Measurements from ENCODE around the gene GDPGP1. TPM values are rescaled to one million over a fixed set of nuclear protein-coding genes. Genes with fewer than 3 reads are reported as not detected.
"Not testable (repeated sequence)": the region's sequence is repeated elsewhere in the genome, so short reads cannot be mapped to it uniquely, and the experiment has no call there.

The GDPGP1 gene
- total and polyA plus RNA-seq, 5 donors, result 6.5 to 20.5 (median 15.2) TPM

DNA sequence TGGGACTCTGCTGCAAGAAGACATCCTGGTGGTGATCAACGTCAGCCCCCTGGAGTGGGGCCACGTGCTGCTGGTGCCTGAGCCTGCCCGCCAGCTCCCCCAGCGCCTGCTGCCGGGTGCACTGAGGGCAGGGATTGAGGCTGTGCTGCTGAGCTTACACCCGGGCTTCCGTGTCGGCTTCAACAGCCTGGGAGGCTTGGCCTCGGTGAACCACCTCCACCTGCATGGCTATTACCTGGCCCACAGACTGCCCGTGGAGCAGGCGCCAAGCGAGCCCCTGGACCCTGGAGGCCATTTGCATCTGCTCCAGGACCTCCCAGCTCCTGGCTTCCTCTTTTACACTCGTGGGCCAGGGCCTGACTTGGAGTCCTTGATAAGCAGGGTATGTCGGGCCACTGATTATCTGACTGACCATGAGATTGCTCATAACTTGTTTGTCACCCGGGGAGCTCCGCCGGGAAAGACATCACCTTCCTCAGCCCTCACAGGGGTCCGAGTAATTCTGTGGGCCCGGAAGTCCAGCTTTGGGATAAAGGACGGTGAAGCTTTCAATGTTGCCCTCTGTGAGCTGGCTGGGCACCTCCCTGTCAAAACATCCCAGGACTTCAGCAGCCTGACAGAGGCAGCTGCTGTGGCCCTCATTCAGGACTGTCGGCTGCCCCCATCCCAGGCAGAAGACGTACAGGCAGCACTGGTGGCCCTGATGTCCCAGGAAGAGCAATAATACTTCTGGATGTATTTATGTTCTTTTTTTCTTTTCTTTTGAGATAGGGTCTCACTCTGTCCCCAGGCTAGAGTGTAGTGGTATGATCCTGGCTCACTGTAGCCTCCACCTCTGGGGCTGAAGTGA lies 7.6 kb downstream of the GDPGP1 start:
- DNase-seq, result peak in 2 of 3 donors; percentile 64 to 73
- Histone ChIP-seq H3K27me3 (ENCODE audit: control insufficient read depth, insufficient read depth) (no peaks in the 10 kb centered on the region), H3K4me1 (ENCODE audit: control insufficient read depth, insufficient read depth, low read length) (no peaks in the 10 kb centered on the region), H3K9me3 (ENCODE audit: control insufficient read depth, low read length) (no peaks in the 10 kb centered on the region), H3K27ac (ENCODE audit: low read length) (peak overlapping the region; percentile 43), H3K4me3 (ENCODE audit: low read length) (no peak overlapping the region)
- intact Hi-C loops (cut with DNase I), result no loop called here
- WGBS, result 57% methylated on average over 22 of the region's 22 CpGs
- peak; percentile 53 to 63 for ATAC-seq

GRCh38 chr15:90243943-90244639 lies 10.1 kb downstream of the GDPGP1 start:
- no peak for ATAC-seq

GRCh38 chr15:90248789-90249202 lies 14.8 kb downstream of the GDPGP1 start:
- ATAC-seq (peak; percentile 65 to 81), DNase-seq (peak in 1 of 3 donors; percentile 59)
- intact Hi-C loops (cut with DNase I), result no loop called here
- WGBS, result 53% methylated on average over 6 of the region's 6 CpGs
- Histone ChIP-seq H3K4me3 (ENCODE audit: low read length) (peak overlapping the region; percentile 55), H3K9me3 (ENCODE audit: control insufficient read depth, low read length) (no peaks in the 10 kb centered on the region), H3K4me1 (ENCODE audit: control insufficient read depth, insufficient read depth, low read length) (no peaks in the 10 kb centered on the region), H3K27ac (ENCODE audit: low read length) (peak overlapping the region; percentile 46), H3K27me3 (ENCODE audit: control insufficient read depth, insufficient read depth) (no peaks in the 10 kb centered on the region)

More at GRCh38 chr15:90243943-90244639, 10.1 kb downstream of the GDPGP1 start:
- Histone ChIP-seq H3K9me3 (ENCODE audit: control insufficient read depth, low read length) (no peaks in the 10 kb centered on the region), H3K27me3 (ENCODE audit: control insufficient read depth, insufficient read depth) (no peaks in the 10 kb centered on the region), H3K27ac (ENCODE audit: low read length) (no peak overlapping the region), H3K4me3 (ENCODE audit: low read length) (no peak overlapping the region), H3K4me1 (ENCODE audit: control insufficient read depth, insufficient read depth, low read length) (no peaks in the 10 kb centered on the region)
- intact Hi-C loops (cut with DNase I), result no loop called here
- WGBS, result 87% methylated on average over 10 of the region's 10 CpGs
- no peak for DNase-seq

- ATAC-seq, result peak; percentile 94 to 97
- intact Hi-C loops (cut with DNase I), result no loop called here
These were observed 15.3 kb downstream of the GDPGP1 start, which contains the start of gene TTLL13 for GRCh38 chr15:90249203-90249863. Gene TTLL13, plus strand, starts transcription at chr15:90249556. Its CDS starts 1,075 bp downstream, at chr15:90250631.

GRCh38 chr15:90257776-90258175 lies 23.8 kb downstream of the GDPGP1 start:
- DNase-seq, result no peak
- intact Hi-C loops (cut with DNase I), result no loop called here
- Histone ChIP-seq H3K4me3 (ENCODE audit: low read length) (no peak overlapping the region), H3K27ac (ENCODE audit: low read length) (no peak overlapping the region), H3K4me1 (ENCODE audit: control insufficient read depth, insufficient read depth, low read length) (no peaks in the 10 kb centered on the region), H3K27me3 (ENCODE audit: control insufficient read depth, insufficient read depth) (no peaks in the 10 kb centered on the region), H3K9me3 (ENCODE audit: control insufficient read depth, low read length) (no peaks in the 10 kb centered on the region)
- ATAC-seq, result no peak
- WGBS, result 82% methylated on average over 7 of the region's 7 CpGs

More at GRCh38 chr15:90249203-90249863, 15.3 kb downstream of the GDPGP1 start, which contains the start of gene TTLL13:
- DNase-seq, result peak; percentile 97 to 99 (median 99)
- Histone ChIP-seq H3K27me3 (ENCODE audit: control insufficient read depth, insufficient read depth) (no peaks in the 10 kb centered on the region), H3K4me3 (ENCODE audit: low read length) (peak within 1 kb of the TSS; percentile 55), H3K27ac (ENCODE audit: low read length) (peak within 1 kb of the TSS; percentile 59), H3K9me3 (ENCODE audit: control insufficient read depth, low read length) (no peaks in the 10 kb centered on the region), H3K4me1 (ENCODE audit: control insufficient read depth, insufficient read depth, low read length) (no peaks in the 10 kb centered on the region)
- WGBS, result 1% methylated on average over 44 of the region's 44 CpGs

- no peak overlapping the region for H3K27ac ChIP-seq (ENCODE audit: low read length)
- intact Hi-C loops (cut with DNase I), result no loop called here
- no peaks in the 10 kb centered on the region for H3K9me3 ChIP-seq (ENCODE audit: control insufficient read depth, low read length)
- DNase-seq (no peak), ATAC-seq (no peak)
- H3K4me1 ChIP-seq (ENCODE audit: control insufficient read depth, insufficient read depth, low read length), result peaks cover 1% of the 10 kb centered on the region
- H3K4me3 ChIP-seq (ENCODE audit: low read length), result no peak overlapping the region
- 87% methylated on average over 5 of the region's 5 CpGs for WGBS
- H3K27me3 ChIP-seq (ENCODE audit: control insufficient read depth, insufficient read depth), result no peaks in the 10 kb centered on the region
These were observed 25.5 kb downstream of the GDPGP1 start for GRCh38 chr15:90259524-90259923.

DNA sequence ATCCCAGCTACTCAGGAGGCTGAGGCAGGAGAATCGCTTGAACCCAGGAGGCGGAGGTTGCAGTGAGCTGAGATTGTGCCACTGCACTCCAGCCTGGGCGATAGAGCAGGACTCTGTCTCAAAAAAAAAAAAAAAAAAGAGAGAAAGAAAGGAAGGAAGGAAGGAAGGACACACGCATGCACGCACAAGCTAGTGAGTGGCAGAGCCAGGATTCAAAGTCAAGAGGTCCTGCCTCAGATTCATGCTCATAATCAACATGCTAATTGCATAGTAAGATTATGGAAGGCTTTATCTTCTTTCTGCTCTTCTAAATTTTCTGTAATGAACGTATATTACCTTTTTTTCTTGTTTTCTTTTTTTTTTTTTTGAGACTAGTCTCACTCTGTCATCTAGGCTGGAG lies 26.7 kb downstream of the GDPGP1 start:
- WGBS, result 85% methylated on average over 6 of the region's 6 CpGs
- H3K9me3 ChIP-seq (ENCODE audit: control insufficient read depth, low read length); DNase-seq; H3K27me3 ChIP-seq (ENCODE audit: control insufficient read depth, insufficient read depth); ATAC-seq; intact Hi-C loops (cut with DNase I); H3K27ac ChIP-seq (ENCODE audit: low read length); H3K4me3 ChIP-seq (ENCODE audit: low read length); H3K4me1 ChIP-seq (ENCODE audit: control insufficient read depth, insufficient read depth, low read length): not testable (repeated sequence)

- Histone ChIP-seq H3K27me3 (ENCODE audit: control insufficient read depth, insufficient read depth) (no peaks in the 10 kb centered on the region), H3K4me1 (ENCODE audit: control insufficient read depth, insufficient read depth, low read length) (peaks cover 4% of the 10 kb centered on the region), H3K9me3 (ENCODE audit: control insufficient read depth, low read length) (no peaks in the 10 kb centered on the region), H3K4me3 (ENCODE audit: low read length) (no peak overlapping the region), H3K27ac (ENCODE audit: low read length) (no peak overlapping the region)
- ATAC-seq (no peak), DNase-seq (no peak)
- 86% methylated on average over 5 of the region's 5 CpGs for WGBS
- intact Hi-C loops (cut with DNase I), result no loop called here
These were observed 27.8 kb downstream of the GDPGP1 start for GRCh38 chr15:90261811-90262210.

GRCh38 chr15:90262426-90262825 lies 28.4 kb downstream of the GDPGP1 start:
- 76% methylated on average over 5 of the region's 5 CpGs for WGBS

DNA sequence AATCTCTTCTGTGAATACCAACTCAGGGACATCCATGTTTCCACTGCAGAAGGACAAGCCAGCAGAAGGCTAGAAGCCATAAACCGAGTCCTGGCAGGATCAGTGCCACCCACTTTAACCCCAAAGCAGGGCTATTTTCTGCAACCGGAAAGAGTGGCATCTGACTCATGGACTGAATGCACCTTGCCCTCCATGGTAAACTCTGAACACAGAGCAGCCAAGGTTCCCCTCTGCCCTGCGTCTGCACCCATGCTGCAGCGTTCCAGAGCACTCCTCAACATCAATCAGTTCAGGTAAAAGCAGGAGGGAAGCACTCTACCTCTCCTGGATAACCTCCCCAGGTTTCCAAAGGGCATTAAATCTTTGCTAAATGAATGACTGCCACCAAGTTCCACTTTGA lies 30.7 kb downstream of the GDPGP1 start:
- Histone ChIP-seq H3K4me1 (ENCODE audit: control insufficient read depth, insufficient read depth, low read length) (peaks cover 9% of the 10 kb centered on the region), H3K27me3 (ENCODE audit: control insufficient read depth, insufficient read depth) (no peaks in the 10 kb centered on the region), H3K27ac (ENCODE audit: low read length) (peak overlapping the region; percentile 81), H3K9me3 (ENCODE audit: control insufficient read depth, low read length) (no peaks in the 10 kb centered on the region), H3K4me3 (ENCODE audit: low read length) (peak overlapping the region; percentile 75)
- intact Hi-C loops (cut with DNase I), result no loop called here
- no peak for DNase-seq
- ATAC-seq, result no peak
- WGBS, result 45% methylated on average over 4 of the region's 4 CpGs

More at GRCh38 chr15:90262426-90262825, 28.4 kb downstream of the GDPGP1 start:
- Histone ChIP-seq H3K4me3 (ENCODE audit: low read length) (no peak overlapping the region), H3K9me3 (ENCODE audit: control insufficient read depth, low read length) (no peaks in the 10 kb centered on the region), H3K27ac (ENCODE audit: low read length) (no peak overlapping the region), H3K27me3 (ENCODE audit: control insufficient read depth, insufficient read depth) (no peaks in the 10 kb centered on the region), H3K4me1 (ENCODE audit: control insufficient read depth, insufficient read depth, low read length) (peaks cover 7% of the 10 kb centered on the region)
- intact Hi-C loops (cut with DNase I), result no loop called here
- DNase-seq (no peak), ATAC-seq (no peak)
